Measurements from ENCODE around the gene CDKN2AIPNL. TPM values are rescaled to one million over a fixed set of nuclear protein-coding genes. Genes with fewer than 3 reads are reported as not detected.

Gene CDKN2AIPNL
- polyA plus RNA-seq, 4 donors: 31.9 to 33.8 (median 33.0) TPM

Other genes starting within 250 kb of the CDKN2AIPNL start
- gene SKP1, start 234.9 kb downstream of the CDKN2AIPNL start, polyA plus RNA-seq (ENCODE audit: insufficient read length in 4 of 4): 100 to 1,000 TPM; 759 to 899 (median 871) TPM
- 100 to 1,000 TPM; 199 to 247 (median 232) TPM for gene PPP2CA, start 185.8 kb downstream of the CDKN2AIPNL start, polyA plus RNA-seq (ENCODE audit: insufficient read length in 4 of 4)
- 1 to 10 TPM; 4.5 to 7.9 (median 7.0) TPM for gene CDKL3, start 44.7 kb downstream of the CDKN2AIPNL start, polyA plus RNA-seq (ENCODE audit: insufficient read length in 4 of 4)
- 100 to 1,000 TPM; 139 to 157 (median 143) TPM for gene UBE2B, start 40.3 kb downstream of the CDKN2AIPNL start, polyA plus RNA-seq (ENCODE audit: insufficient read length in 4 of 4)
- 10 to 100 TPM in 3 of 4 donors, 1 to 10 TPM in 1; 9.9 to 13.1 (median 11.8) TPM for gene JADE2, start 113.8 kb upstream of the CDKN2AIPNL start, polyA plus RNA-seq (ENCODE audit: insufficient read length in 4 of 4)
- gene SAR1B, start 220.9 kb upstream of the CDKN2AIPNL start, polyA plus RNA-seq (ENCODE audit: insufficient read length in 4 of 4): 10 to 100 TPM; 36.0 to 43.4 (median 41.8) TPM
- 10 to 100 TPM; 20.0 to 25.4 (median 24.7) TPM for gene SEC24A, start 236.9 kb upstream of the CDKN2AIPNL start, polyA plus RNA-seq (ENCODE audit: insufficient read length in 4 of 4)